Natural killer cell treated with Interleukin-12 subunit alpha and Interleukin-12 subunit beta and Interleukin-15 and Interleukin-18, amount 100 ng/mL, for 72 hours (primary cell): ENCODE measurements around the gene FLNB. TPM values are rescaled to one million over a fixed set of nuclear protein-coding genes. Genes with fewer than 3 reads are reported as not detected.
A peak's percentile ranks its signal among the peaks of the same experiment; 100 is the strongest.

Experiments
- ATAC-seq, 2 donors: fragments of 150-1000 bp; cut with Tn5 transposase in 1 of 2; sonication (Bioruptor Pico), chemical (Tn5 transposase) in 1 of 2; 2 replicates each; pipeline ENCODE4 v1.10.0; 2021
- DNase-seq: peaks from one replicate; pipeline ENCODE4 v3.0.0; 2022; ENCODE audit warnings: low spot score
- H3K27ac Mint-ChIP-seq, 2 donors: 1 replicate in 1 of 2; 2 replicates in 1 of 2; pipeline ENCODE4 v1.8.0; 2022; ENCODE audit warnings: mixed read lengths in 2 of 2, mild to moderate bottlenecking in 1 of 2, moderate library complexity in 1 of 2
- H3K27me3 Mint-ChIP-seq, 2 donors: 1 replicate in 1 of 2; 2 replicates in 1 of 2; pipeline ENCODE4 v1.8.0; 2022; ENCODE audit warnings: mixed read lengths in 2 of 2
- H3K36me3 Mint-ChIP-seq: one replicate; pipeline ENCODE4 v1.8.0; 2022; ENCODE audit warnings: mixed read lengths
- H3K4me1 Mint-ChIP-seq, 2 donors: 1 replicate in 1 of 2; 2 replicates in 1 of 2; pipeline ENCODE4 v1.8.0; 2022; ENCODE audit warnings: low read depth in 2 of 2, mixed read lengths in 2 of 2, mild to moderate bottlenecking in 1 of 2
- H3K4me3 Mint-ChIP-seq: one replicate; pipeline ENCODE4 v1.8.0; 2022; ENCODE audit warnings: mixed read lengths
- H3K9me3 Mint-ChIP-seq: 2 replicates; pipeline ENCODE4 v1.8.0; 2022; ENCODE audit warnings: mixed read lengths
- total RNA-seq, 2 donors: library from RNA; stranded (reverse); gene quantifications; one replicate each; pipeline ENCODE4 v1.2.3, GENCODE V29; 2022

FLNB gene
- total RNA-seq, 2 donors from 2014 or later = 5.9 to 15.4 TPM

- H3K4me1 Mint-ChIP-seq = peaks cover 0 to 7% of the 10 kb centered on the region in 2 donors
- no peaks in the 10 kb centered on the region for H3K36me3 Mint-ChIP-seq
- ATAC-seq = no peak
- H3K4me3 Mint-ChIP-seq = no peak overlapping the region
- H3K27ac Mint-ChIP-seq = no peak overlapping the region
- DNase-seq = no peak
- H3K27me3 Mint-ChIP-seq = no peaks in the 10 kb centered on the region
- no peaks in the 10 kb centered on the region for H3K9me3 Mint-ChIP-seq
These were observed 60.0 kb downstream of the FLNB start for GRCh38 chr3:58068122-58068809.

- peaks cover 10 to 11% of the 10 kb centered on the region in 2 donors for H3K4me1 Mint-ChIP-seq
- H3K4me3 Mint-ChIP-seq = no peak overlapping the region
- no peaks in the 10 kb centered on the region for H3K36me3 Mint-ChIP-seq
- ATAC-seq (no peak), DNase-seq (no peak)
- H3K27ac Mint-ChIP-seq = no peak overlapping the region
- H3K27me3 Mint-ChIP-seq = no peaks in the 10 kb centered on the region
- H3K9me3 Mint-ChIP-seq = no peaks in the 10 kb centered on the region
These were observed 63.3 kb downstream of the FLNB start for GRCh38 chr3:58071480-58071971.

- Mint-ChIP-seq H3K27me3 (no peaks in the 10 kb centered on the region), H3K9me3 (no peaks in the 10 kb centered on the region), H3K4me1 (peaks cover 10 to 11% of the 10 kb centered on the region in 2 donors), H3K4me3 (no peak overlapping the region), H3K27ac (no peak overlapping the region), H3K36me3 (no peaks in the 10 kb centered on the region)
- no peak for ATAC-seq
- no peak for DNase-seq
These were observed 64.0 kb downstream of the FLNB start for GRCh38 chr3:58072052-58072762.

GRCh38 chr3:58072763-58073130 is 64.5 kb downstream of the FLNB start:
- no peaks in the 10 kb centered on the region for H3K36me3 Mint-ChIP-seq
- DNase-seq = no peak
- no peaks in the 10 kb centered on the region for H3K9me3 Mint-ChIP-seq
- H3K4me1 Mint-ChIP-seq = peaks cover 10 to 11% of the 10 kb centered on the region in 2 donors
- H3K27ac Mint-ChIP-seq = no peak overlapping the region
- no peak for ATAC-seq
- no peak overlapping the region for H3K4me3 Mint-ChIP-seq
- H3K27me3 Mint-ChIP-seq = no peaks in the 10 kb centered on the region

- H3K4me3 Mint-ChIP-seq = no peak overlapping the region
- H3K4me1 Mint-ChIP-seq = peaks cover 7 to 10% of the 10 kb centered on the region in 2 donors
- no peaks in the 10 kb centered on the region for H3K27me3 Mint-ChIP-seq
- H3K9me3 Mint-ChIP-seq = no peaks in the 10 kb centered on the region
- ATAC-seq (no peak), DNase-seq (no peak)
- H3K36me3 Mint-ChIP-seq = no peaks in the 10 kb centered on the region
- no peak overlapping the region for H3K27ac Mint-ChIP-seq
These were observed 65.3 kb downstream of the FLNB start for GRCh38 chr3:58073301-58074108.

GRCh38 chr3:58074116-58074715 is 66.0 kb downstream of the FLNB start:
- ATAC-seq (no peak), DNase-seq (no peak)
- no peak overlapping the region for H3K27ac Mint-ChIP-seq
- H3K9me3 Mint-ChIP-seq = no peaks in the 10 kb centered on the region
- H3K4me3 Mint-ChIP-seq = no peak overlapping the region
- H3K4me1 Mint-ChIP-seq = peaks cover 4 to 10% of the 10 kb centered on the region in 2 donors
- no peaks in the 10 kb centered on the region for H3K27me3 Mint-ChIP-seq
- H3K36me3 Mint-ChIP-seq = no peaks in the 10 kb centered on the region

- Mint-ChIP-seq H3K36me3 (no peaks in the 10 kb centered on the region), H3K9me3 (no peaks in the 10 kb centered on the region), H3K27ac (no peak overlapping the region), H3K4me3 (no peak overlapping the region), H3K27me3 (no peaks in the 10 kb centered on the region), H3K4me1 (peaks cover 4 to 10% of the 10 kb centered on the region in 2 donors)
- ATAC-seq = no peak
- no peak for DNase-seq
These were observed 66.8 kb downstream of the FLNB start for GRCh38 chr3:58074997-58075396.

GRCh38 chr3:58077596-58078285 is 69.5 kb downstream of the FLNB start:
- Mint-ChIP-seq H3K27ac (no peak overlapping the region), H3K36me3 (no peaks in the 10 kb centered on the region), H3K27me3 (no peaks in the 10 kb centered on the region), H3K4me1 (peaks cover 6 to 13% of the 10 kb centered on the region in 2 donors), H3K9me3 (no peaks in the 10 kb centered on the region), H3K4me3 (no peak overlapping the region)
- ATAC-seq (no peak), DNase-seq (no peak)

- Mint-ChIP-seq H3K36me3 (no peaks in the 10 kb centered on the region), H3K4me3 (no peak overlapping the region), H3K27me3 (no peaks in the 10 kb centered on the region), H3K9me3 (no peaks in the 10 kb centered on the region), H3K27ac (no peak overlapping the region), H3K4me1 (peaks cover 6 to 13% of the 10 kb centered on the region in 2 donors)
- no peak for ATAC-seq
- DNase-seq = no peak
These were observed 70.4 kb downstream of the FLNB start for GRCh38 chr3:58078610-58079009.

GRCh38 chr3:58079773-58080172 is 71.6 kb downstream of the FLNB start:
- Mint-ChIP-seq H3K36me3 (no peaks in the 10 kb centered on the region), H3K9me3 (no peaks in the 10 kb centered on the region), H3K4me1 (peaks cover 6 to 7% of the 10 kb centered on the region in 2 donors), H3K27me3 (no peaks in the 10 kb centered on the region), H3K27ac (no peak overlapping the region), H3K4me3 (no peak overlapping the region)
- no peak for ATAC-seq
- no peak for DNase-seq

GRCh38 chr3:58082047-58082446 is 73.8 kb downstream of the FLNB start:
- no peak for ATAC-seq
- H3K4me1 Mint-ChIP-seq = peaks cover 17 to 25% of the 10 kb centered on the region in 2 donors

GRCh38 chr3:58084166-58084565 is 75.9 kb downstream of the FLNB start:
- no peak for DNase-seq
- no peak for ATAC-seq
- Mint-ChIP-seq H3K27me3 (no peaks in the 10 kb centered on the region), H3K9me3 (no peaks in the 10 kb centered on the region), H3K4me1 (peaks cover 17 to 25% of the 10 kb centered on the region in 2 donors), H3K36me3 (no peaks in the 10 kb centered on the region), H3K4me3 (no peak overlapping the region), H3K27ac (no peak overlapping the region)

More at GRCh38 chr3:58082047-58082446, 73.8 kb downstream of the FLNB start:
- DNase-seq = no peak
- Mint-ChIP-seq H3K27ac (peak overlapping the region in 1 of 2 donors; percentile 51), H3K36me3 (no peaks in the 10 kb centered on the region), H3K4me3 (no peak overlapping the region), H3K9me3 (no peaks in the 10 kb centered on the region), H3K27me3 (no peaks in the 10 kb centered on the region)
